PC-3 (cell line): ENCODE results near the gene KRT40.

Source experiments
- CTCF ChIP-seq: fragments of 300-600 bp; sonication (generic); conservative IDR thresholded peaks from 2 replicates; pipeline ENCODE4 v1.5.1; 2017; ENCODE audit warnings: antibody characterized with exemption, low read depth, mild to moderate bottlenecking, low read length
- EZH2 ChIP-seq: fragments of 300-600 bp; sonication (generic); IDR thresholded peaks from one replicate; pipeline ENCODE4 v1.6.1; 2017; ENCODE audit warnings: antibody characterized with exemption, mild to moderate bottlenecking, low read length; ENCODE audit not compliant: unreplicated experiment

GRCh38 chr17:41001795-41002194, 17.7 kb upstream of the KRT40 start:
- no peak for TF ChIP-seq CTCF
- TF ChIP-seq EZH2, result no peak
